Measurements from ENCODE around the gene RAB27A. TPM values are rescaled to one million over a fixed set of nuclear protein-coding genes. Genes with fewer than 3 reads are reported as not detected.
"Not testable (repeated sequence)": the region's sequence is repeated elsewhere in the genome, so short reads cannot be mapped to it uniquely, and the experiment has no call there.

RAB27A gene
- total RNA-seq, 1 donor from 2014 or later, result 14.5 TPM

GRCh38 chr15:55284426-55284825 is 5.2 kb downstream of the RAB27A start:
- H3K4me1 Mint-ChIP-seq (ENCODE audit: unreplicated experiment), result peaks cover 4% of the 10 kb centered on the region
- H3K27ac Mint-ChIP-seq, result no peak overlapping the region
- H3K9me3 Mint-ChIP-seq, result no peaks in the 10 kb centered on the region
- no peak overlapping the region for H3K4me3 Mint-ChIP-seq
- TF ChIP-seq, protein P1, sequence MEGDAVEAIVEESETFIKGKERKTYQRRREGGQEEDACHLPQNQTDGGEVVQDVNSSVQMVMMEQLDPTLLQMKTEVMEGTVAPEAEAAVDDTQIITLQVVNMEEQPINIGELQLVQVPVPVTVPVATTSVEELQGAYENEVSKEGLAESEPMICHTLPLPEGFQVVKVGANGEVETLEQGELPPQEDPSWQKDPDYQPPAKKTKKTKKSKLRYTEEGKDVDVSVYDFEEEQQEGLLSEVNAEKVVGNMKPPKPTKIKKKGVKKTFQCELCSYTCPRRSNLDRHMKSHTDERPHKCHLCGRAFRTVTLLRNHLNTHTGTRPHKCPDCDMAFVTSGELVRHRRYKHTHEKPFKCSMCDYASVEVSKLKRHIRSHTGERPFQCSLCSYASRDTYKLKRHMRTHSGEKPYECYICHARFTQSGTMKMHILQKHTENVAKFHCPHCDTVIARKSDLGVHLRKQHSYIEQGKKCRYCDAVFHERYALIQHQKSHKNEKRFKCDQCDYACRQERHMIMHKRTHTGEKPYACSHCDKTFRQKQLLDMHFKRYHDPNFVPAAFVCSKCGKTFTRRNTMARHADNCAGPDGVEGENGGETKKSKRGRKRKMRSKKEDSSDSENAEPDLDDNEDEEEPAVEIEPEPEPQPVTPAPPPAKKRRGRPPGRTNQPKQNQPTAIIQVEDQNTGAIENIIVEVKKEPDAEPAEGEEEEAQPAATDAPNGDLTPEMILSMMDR (conservative IDR thresholded peaks at IDR 0.05), result no peak
- H3K27me3 Mint-ChIP-seq, result no peaks in the 10 kb centered on the region
- H3K36me3 Mint-ChIP-seq, result peaks cover 5% of the 10 kb centered on the region
- DNase-seq (ENCODE audit: extremely low spot score, unreplicated experiment), result no peak

DNA sequence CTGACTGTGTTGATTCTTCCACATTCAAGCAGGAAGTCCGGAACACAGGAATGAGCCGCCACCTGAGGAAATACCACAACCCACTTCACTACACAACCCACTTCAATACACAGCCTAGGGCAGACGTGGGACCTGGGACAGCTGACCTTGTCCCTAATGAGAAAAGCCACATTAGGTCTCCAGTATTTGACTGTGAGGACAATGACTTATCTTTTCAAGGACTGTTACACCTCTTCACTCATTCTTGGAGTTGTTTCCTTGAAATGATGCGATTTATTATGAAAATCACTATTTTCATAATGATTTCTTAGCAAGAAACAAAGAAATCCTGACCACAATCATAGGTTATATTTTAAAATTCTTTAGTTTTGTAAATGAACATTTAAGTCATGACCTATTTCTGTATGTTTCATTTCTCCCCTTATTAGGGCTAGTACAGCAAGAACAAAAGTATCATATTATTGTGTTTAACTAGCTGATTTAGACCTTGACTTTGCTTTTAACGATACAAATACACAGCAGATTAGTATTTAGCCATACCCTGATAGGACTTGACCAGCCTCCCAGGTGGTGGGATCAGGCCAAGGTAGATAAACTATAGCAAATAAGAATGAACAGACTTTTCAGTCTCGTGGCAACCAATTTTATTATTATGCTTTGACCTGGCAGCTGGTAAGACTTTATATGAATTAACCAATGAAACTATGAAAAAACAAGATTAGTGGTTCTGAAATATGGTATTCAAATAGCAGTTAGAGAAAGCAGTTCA is 6.0 kb downstream of the RAB27A start:
- DNase-seq (ENCODE audit: extremely low spot score, unreplicated experiment), result no peak
- Mint-ChIP-seq H3K9me3 (no peaks in the 10 kb centered on the region), H3K4me3 (no peak overlapping the region), H3K27ac (no peak overlapping the region), H3K36me3 (peaks cover 5% of the 10 kb centered on the region), H3K27me3 (no peaks in the 10 kb centered on the region), H3K4me1 (ENCODE audit: unreplicated experiment) (peaks cover 4% of the 10 kb centered on the region)
- TF ChIP-seq, protein P1 (conservative IDR thresholded peaks at IDR 0.05), result no peak

DNA sequence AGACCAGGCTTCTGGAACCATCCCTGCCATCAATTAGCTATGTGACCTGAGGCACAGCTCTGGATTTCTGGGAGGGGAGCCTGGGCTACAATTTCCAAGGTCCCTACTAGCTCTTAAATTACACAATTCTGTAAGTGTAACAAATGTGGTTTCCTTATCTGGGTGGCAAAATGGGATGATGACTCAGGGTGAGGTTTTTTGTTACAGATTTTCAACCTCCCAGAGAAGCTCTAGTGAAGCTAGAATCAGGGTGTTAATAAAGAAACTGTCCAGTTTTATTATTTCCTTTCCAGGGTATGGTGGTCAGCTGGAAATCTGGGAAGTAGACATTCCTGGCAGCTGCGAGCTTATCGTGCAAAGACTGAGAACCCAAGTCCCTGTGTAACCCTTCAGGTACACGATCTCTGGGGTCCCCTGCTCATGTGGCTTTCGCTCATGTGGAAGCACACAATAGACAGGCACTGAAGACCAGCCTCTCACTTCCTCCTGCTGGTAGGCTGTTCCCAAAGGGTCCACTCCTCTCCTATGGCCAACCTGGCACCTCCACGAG is 7.3 kb downstream of the RAB27A start:
- H3K4me1 Mint-ChIP-seq (ENCODE audit: unreplicated experiment), result peaks cover 4% of the 10 kb centered on the region
- no peak for DNase-seq (ENCODE audit: extremely low spot score, unreplicated experiment)
- H3K4me3 Mint-ChIP-seq, result no peak overlapping the region
- peaks cover 5% of the 10 kb centered on the region for H3K36me3 Mint-ChIP-seq
- H3K27me3 Mint-ChIP-seq, result no peaks in the 10 kb centered on the region
- no peak overlapping the region for H3K27ac Mint-ChIP-seq
- no peaks in the 10 kb centered on the region for H3K9me3 Mint-ChIP-seq
- TF ChIP-seq, protein P1 (conservative IDR thresholded peaks at IDR 0.05), result no peak

DNA sequence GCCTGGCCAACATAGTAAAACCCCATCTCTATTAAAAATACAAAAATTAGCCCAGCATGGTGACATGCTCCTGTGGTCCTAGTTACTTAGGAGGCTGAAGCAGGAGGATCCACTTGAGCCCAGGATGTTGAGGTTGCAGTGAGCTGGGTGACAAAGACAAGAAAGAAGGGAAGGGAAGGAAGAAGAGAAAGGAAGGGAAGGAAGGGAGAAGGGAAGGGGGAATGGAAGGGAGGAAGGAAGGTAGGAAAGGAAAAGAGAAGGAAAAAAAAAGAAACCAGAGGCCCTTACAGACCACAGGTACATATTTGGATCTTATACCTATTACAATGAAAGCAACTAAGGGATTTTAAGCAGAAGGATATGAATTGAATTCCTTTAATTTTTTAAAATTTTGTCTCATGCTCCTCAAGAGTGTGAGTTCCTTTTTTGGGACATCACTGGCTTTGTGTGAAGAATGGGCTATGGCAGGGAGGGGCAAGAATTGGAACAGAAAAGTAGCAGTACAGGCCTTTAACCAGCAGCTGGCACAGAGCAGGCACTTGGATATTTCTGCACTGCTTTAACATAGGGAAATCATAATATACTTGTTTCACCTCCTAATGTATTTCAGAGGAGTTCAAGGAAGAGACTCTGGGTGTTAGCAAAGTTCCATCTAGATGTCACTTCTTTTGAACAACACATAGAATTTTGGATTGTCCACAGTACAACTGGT is 7.9 kb downstream of the RAB27A start:
- Mint-ChIP-seq H3K4me1 (ENCODE audit: unreplicated experiment) (peaks cover 4% of the 10 kb centered on the region), H3K27ac (no peak overlapping the region), H3K36me3 (peaks cover 5% of the 10 kb centered on the region)

GRCh38 chr15:55280589-55280988 is 9.0 kb downstream of the RAB27A start:
- peak overlapping the region; percentile 48 for H3K27ac Mint-ChIP-seq
- H3K36me3 Mint-ChIP-seq; H3K27me3 Mint-ChIP-seq; DNase-seq (ENCODE audit: extremely low spot score, unreplicated experiment); H3K4me3 Mint-ChIP-seq; H3K4me1 Mint-ChIP-seq (ENCODE audit: unreplicated experiment); H3K9me3 Mint-ChIP-seq: not testable (repeated sequence)

More for the DNA sequence above, 7.9 kb downstream of the RAB27A start:
- no peaks in the 10 kb centered on the region for H3K27me3 Mint-ChIP-seq
- no peak for DNase-seq (ENCODE audit: extremely low spot score, unreplicated experiment)
- no peak overlapping the region for H3K4me3 Mint-ChIP-seq
- TF ChIP-seq, protein P1 (conservative IDR thresholded peaks at IDR 0.05), result no peak
- H3K9me3 Mint-ChIP-seq, result no peaks in the 10 kb centered on the region
